Myocyte (in vitro differentiated cells): ENCODE results near the gene GAMT. TPM values are rescaled to one million over a fixed set of nuclear protein-coding genes. Genes with fewer than 3 reads are reported as not detected.
A peak's percentile ranks its signal among the peaks of the same experiment; 100 is the strongest.

Experiments used
- DNase-seq: peaks from one replicate; pipeline ENCODE4 v3.0.0-alpha.2; 2012; ENCODE audit warnings: low read depth
- total RNA-seq: library from RNA; depleted of rRNA; stranded (reverse); fragments of >200 nt; gene quantifications from 2 replicates; pipeline ENCODE4 v1.2.3, GENCODE V29; 2014

Gene GAMT
- total RNA-seq, 1 donor from 2014 or later: 147 TPM

- no peak for DNase-seq
Measured at GRCh38 chr19:1386945-1387683, 14.2 kb downstream of the GAMT start.

GRCh38 chr19:1385816-1386215 is 15.5 kb downstream of the GAMT start:
- DNase-seq: no peak

GRCh38 chr19:1384478-1385110 is 16.7 kb downstream of the GAMT start:
- no peak for DNase-seq

GRCh38 chr19:1384085-1384462 is 17.3 kb downstream of the GAMT start:
- no peak for DNase-seq

GRCh38 chr19:1383312-1384084 is 17.8 kb downstream of the GAMT start, which contains the start of gene NDUFS7:
Gene NDUFS7 (plus strand): TSS chr19:1383907. CDS start chr19:1383927, 20 bp downstream.
- DNase-seq: peak; percentile 91

GRCh38 chr19:1383017-1383311 is 18.4 kb downstream of the GAMT start:
- no peak for DNase-seq

GRCh38 chr19:1382250-1382649 is 19.1 kb downstream of the GAMT start:
- no peak for DNase-seq

GRCh38 chr19:1379961-1380489 is 21.3 kb downstream of the GAMT start:
- DNase-seq: no peak

- no peak for DNase-seq
Measured at GRCh38 chr19:1379126-1379905, 22.0 kb downstream of the GAMT start.

- DNase-seq: no peak
Measured at GRCh38 chr19:1377965-1378785, 23.2 kb downstream of the GAMT start.

- no peak for DNase-seq
Measured at GRCh38 chr19:1377176-1377964, 24.0 kb downstream of the GAMT start.

GRCh38 chr19:1376415-1376805 is 24.9 kb downstream of the GAMT start:
- DNase-seq: no peak

- no peak for DNase-seq
Measured at GRCh38 chr19:1374250-1374577, 27.1 kb downstream of the GAMT start.

- DNase-seq: no peak
Measured at GRCh38 chr19:1373534-1374249, 27.6 kb downstream of the GAMT start.

GRCh38 chr19:1373042-1373533 is 28.3 kb downstream of the GAMT start:
- no peak for DNase-seq

- DNase-seq: no peak
Measured at GRCh38 chr19:1370579-1371361, 30.6 kb downstream of the GAMT start.

- DNase-seq: no peak
Measured at GRCh38 chr19:1369214-1369805, 32.0 kb downstream of the GAMT start.
